HepG2 (cell line): ENCODE results near the gene TTLL13. TPM values are rescaled to one million over a fixed set of nuclear protein-coding genes. Genes with fewer than 3 reads are reported as not detected.
A peak's percentile ranks its signal among the peaks of the same experiment; 100 is the strongest.

Source experiments
- MED8 ChIP-seq: sonication (generic); formaldehyde crosslinking; IDR thresholded peaks from 2 replicates; pipeline ENCODE4 v1.8.1; 2023; ENCODE audit warnings: mild to moderate bottlenecking, missing genetic modification reagents; ENCODE audit not compliant: insufficient replicate concordance
- NFAT5 ChIP-seq: sonication (generic); formaldehyde crosslinking; IDR thresholded peaks from 2 replicates; pipeline ENCODE4 v1.4.0; 2020; ENCODE audit warnings: missing genetic modification reagents
- NR2F6 ChIP-seq, 2 experiments: IDR thresholded peaks; 2 replicates each; pipeline ENCODE4 v1.6.1; 2016; ENCODE audit warnings: antibody characterized with exemption in 1 of 2, mild to moderate bottlenecking in 1 of 2
- RARA ChIP-seq: IDR thresholded peaks from 2 replicates; pipeline ENCODE4 v1.6.1; 2016; ENCODE audit warnings: missing genetic modification reagents, missing compliant biosample characterization
- ZNF292 ChIP-seq: sonication (generic); formaldehyde crosslinking; IDR thresholded peaks from 2 replicates; pipeline ENCODE4 v1.8.1; 2022; ENCODE audit warnings: mild to moderate bottlenecking, low read depth, missing genetic modification reagents, borderline replicate concordance
- ZNF607 ChIP-seq: sonication (generic); formaldehyde crosslinking; IDR thresholded peaks from 2 replicates; pipeline ENCODE4 v1.5.1; 2020; ENCODE audit warnings: missing genetic modification reagents, mild to moderate bottlenecking, borderline replicate concordance
- ZNF687 ChIP-seq: sonication (generic); formaldehyde crosslinking; IDR thresholded peaks from 2 replicates; pipeline ENCODE4 v1.5.1; 2020; ENCODE audit warnings: mild to moderate bottlenecking, missing genetic modification reagents, moderate library complexity
- polyA plus RNA-seq, 8 experiments: library from polyadenylated mRNA; depleted of rRNA in 3 of 8; stranded (reverse) in 7 of 8; unstranded in 1 of 8; fragments of >200 nt; fragmentation: Illumina TruSeq in 4 of 8; extraction: Trizol in 4 of 8; gene quantifications; 2 replicates each; pipeline versions ENCODE4 v1.2.1 to v1.2.3, GENCODE V29; 2011 to 2016; ENCODE audit warnings: low read depth in 4 of 8, missing spikeins in 1 of 8, mixed read lengths in 1 of 8; ENCODE audit not compliant: insufficient read depth in 1 of 8
- total RNA-seq, 5 experiments: library from RNA; depleted of rRNA; stranded (reverse); fragments of >200 nt; fragmentation: Illumina TruSeq; extraction: Trizol; gene quantifications; 2 replicates each; pipeline ENCODE4 v1.2.3, GENCODE V29; 2016; ENCODE audit warnings: low read depth in 1 of 5
- TF ChIP-seq, protein P1 (sequence below): sonication (generic); formaldehyde crosslinking; IDR thresholded peaks from 2 replicates; pipeline ENCODE4 v1.8.0; 2023; ENCODE audit warnings: mild to moderate bottlenecking, missing genetic modification reagents
- TF ChIP-seq, protein P2 (sequence below): IDR thresholded peaks from 2 replicates; pipeline ENCODE4 v1.6.1; 2018; ENCODE audit warnings: missing genetic modification reagents, mild to moderate bottlenecking, missing compliant biosample characterization
- TF ChIP-seq, protein P3 (sequence below): sonication (generic); formaldehyde crosslinking; IDR thresholded peaks from 2 replicates; pipeline ENCODE4 v1.5.1; 2020; ENCODE audit warnings: mild to moderate bottlenecking, missing genetic modification reagents, borderline replicate concordance

Gene TTLL13
- total and polyA plus RNA-seq, 2 of the 13 experiments (the other 11 are each of a cell fraction or from before 2014, with no cell fraction given), result 0.07 to 0.29 TPM

DNA sequence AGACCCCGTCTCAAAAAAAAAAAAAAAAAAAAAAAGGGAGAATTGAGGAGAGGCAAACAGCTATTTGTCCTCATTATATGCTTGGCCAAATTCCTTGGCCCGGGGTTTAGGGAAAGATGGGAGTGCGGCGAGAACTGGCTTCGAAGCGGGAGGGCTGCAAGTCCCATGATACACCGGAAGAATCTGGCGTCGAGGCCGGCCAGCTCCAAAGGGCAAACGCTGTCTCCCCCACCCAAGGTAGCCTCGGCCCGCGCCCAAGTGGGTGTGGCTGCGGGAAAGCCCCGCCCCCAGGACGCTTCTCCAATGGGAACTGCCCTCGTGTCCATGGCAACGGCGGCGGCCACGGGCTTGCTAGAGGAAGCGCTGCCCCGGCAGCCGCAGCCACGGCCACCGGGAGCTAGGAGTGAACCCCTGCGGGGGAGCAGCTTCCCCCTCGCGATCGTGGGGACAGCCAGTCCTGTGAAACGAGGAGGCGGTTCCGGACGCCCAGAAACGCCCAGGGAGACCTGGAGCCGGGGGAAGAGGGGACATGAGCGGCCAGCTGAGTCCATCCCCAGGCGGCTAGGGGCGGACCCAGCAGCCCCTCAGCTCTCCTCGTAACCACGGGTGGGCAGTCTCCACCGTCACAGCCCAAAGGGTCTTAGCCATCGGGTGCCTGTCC, at the start of gene TTLL13 (continued):
- TF ChIP-seq ZNF687 (CRISPR knock-in tag) (peak; percentile 98), NR2F6 (IDR thresholded peaks at IDR 0.05) (no peak), NR2F6 (CRISPR knock-in tag; IDR thresholded peaks at IDR 0.05) (no peak), MED8 (peak; percentile 51), NFAT5 (no peak), ZNF607 (CRISPR knock-in tag) (no peak), RARA (CRISPR knock-in tag) (peak; percentile 28; the same call in 1 of the 2 replicates), ZNF292 (CRISPR knock-in tag) (no peak; the same call in 1 of the 2 replicates)
- TF ChIP-seq, protein P1, sequence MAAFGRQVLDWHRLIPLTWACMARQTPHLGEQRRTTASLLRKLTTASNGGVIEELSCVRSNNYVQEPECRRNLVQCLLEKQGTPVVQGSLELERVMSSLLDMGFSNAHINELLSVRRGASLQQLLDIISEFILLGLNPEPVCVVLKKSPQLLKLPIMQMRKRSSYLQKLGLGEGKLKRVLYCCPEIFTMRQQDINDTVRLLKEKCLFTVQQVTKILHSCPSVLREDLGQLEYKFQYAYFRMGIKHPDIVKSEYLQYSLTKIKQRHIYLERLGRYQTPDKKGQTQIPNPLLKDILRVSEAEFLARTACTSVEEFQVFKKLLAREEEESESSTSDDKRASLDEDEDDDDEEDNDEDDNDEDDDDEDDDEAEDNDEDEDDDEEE (CRISPR knock-in tag), result no peak
- TF ChIP-seq, protein P2, sequence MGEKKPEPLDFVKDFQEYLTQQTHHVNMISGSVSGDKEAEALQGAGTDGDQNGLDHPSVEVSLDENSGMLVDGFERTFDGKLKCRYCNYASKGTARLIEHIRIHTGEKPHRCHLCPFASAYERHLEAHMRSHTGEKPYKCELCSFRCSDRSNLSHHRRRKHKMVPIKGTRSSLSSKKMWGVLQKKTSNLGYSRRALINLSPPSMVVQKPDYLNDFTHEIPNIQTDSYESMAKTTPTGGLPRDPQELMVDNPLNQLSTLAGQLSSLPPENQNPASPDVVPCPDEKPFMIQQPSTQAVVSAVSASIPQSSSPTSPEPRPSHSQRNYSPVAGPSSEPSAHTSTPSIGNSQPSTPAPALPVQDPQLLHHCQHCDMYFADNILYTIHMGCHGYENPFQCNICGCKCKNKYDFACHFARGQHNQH (CRISPR knock-in tag), result peak; percentile 76
- TF ChIP-seq, protein P3, sequence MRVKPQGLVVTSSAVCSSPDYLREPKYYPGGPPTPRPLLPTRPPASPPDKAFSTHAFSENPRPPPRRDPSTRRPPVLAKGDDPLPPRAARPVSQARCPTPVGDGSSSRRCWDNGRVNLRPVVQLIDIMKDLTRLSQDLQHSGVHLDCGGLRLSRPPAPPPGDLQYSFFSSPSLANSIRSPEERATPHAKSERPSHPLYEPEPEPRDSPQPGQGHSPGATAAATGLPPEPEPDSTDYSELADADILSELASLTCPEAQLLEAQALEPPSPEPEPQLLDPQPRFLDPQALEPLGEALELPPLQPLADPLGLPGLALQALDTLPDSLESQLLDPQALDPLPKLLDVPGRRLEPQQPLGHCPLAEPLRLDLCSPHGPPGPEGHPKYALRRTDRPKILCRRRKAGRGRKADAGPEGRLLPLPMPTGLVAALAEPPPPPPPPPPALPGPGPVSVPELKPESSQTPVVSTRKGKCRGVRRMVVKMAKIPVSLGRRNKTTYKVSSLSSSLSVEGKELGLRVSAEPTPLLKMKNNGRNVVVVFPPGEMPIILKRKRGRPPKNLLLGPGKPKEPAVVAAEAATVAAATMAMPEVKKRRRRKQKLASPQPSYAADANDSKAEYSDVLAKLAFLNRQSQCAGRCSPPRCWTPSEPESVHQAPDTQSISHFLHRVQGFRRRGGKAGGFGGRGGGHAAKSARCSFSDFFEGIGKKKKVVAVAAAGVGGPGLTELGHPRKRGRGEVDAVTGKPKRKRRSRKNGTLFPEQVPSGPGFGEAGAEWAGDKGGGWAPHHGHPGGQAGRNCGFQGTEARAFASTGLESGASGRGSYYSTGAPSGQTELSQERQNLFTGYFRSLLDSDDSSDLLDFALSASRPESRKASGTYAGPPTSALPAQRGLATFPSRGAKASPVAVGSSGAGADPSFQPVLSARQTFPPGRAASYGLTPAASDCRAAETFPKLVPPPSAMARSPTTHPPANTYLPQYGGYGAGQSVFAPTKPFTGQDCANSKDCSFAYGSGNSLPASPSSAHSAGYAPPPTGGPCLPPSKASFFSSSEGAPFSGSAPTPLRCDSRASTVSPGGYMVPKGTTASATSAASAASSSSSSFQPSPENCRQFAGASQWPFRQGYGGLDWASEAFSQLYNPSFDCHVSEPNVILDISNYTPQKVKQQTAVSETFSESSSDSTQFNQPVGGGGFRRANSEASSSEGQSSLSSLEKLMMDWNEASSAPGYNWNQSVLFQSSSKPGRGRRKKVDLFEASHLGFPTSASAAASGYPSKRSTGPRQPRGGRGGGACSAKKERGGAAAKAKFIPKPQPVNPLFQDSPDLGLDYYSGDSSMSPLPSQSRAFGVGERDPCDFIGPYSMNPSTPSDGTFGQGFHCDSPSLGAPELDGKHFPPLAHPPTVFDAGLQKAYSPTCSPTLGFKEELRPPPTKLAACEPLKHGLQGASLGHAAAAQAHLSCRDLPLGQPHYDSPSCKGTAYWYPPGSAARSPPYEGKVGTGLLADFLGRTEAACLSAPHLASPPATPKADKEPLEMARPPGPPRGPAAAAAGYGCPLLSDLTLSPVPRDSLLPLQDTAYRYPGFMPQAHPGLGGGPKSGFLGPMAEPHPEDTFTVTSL, result 0 out of 2 replicates have a peak, but pooled peaks have one; percentile 40
